ENCODE data around the gene ZNF729.

Gene ZNF729

GRCh38 chr19:22326219-22326618 lies 40.0 kb downstream of the ZNF729 start:
- no peak overlapping the region for H3K4me3 ChIP-seq (replicated peaks; ENCODE audit: low read depth, low read length)
- TF ChIP-seq, protein P1, sequence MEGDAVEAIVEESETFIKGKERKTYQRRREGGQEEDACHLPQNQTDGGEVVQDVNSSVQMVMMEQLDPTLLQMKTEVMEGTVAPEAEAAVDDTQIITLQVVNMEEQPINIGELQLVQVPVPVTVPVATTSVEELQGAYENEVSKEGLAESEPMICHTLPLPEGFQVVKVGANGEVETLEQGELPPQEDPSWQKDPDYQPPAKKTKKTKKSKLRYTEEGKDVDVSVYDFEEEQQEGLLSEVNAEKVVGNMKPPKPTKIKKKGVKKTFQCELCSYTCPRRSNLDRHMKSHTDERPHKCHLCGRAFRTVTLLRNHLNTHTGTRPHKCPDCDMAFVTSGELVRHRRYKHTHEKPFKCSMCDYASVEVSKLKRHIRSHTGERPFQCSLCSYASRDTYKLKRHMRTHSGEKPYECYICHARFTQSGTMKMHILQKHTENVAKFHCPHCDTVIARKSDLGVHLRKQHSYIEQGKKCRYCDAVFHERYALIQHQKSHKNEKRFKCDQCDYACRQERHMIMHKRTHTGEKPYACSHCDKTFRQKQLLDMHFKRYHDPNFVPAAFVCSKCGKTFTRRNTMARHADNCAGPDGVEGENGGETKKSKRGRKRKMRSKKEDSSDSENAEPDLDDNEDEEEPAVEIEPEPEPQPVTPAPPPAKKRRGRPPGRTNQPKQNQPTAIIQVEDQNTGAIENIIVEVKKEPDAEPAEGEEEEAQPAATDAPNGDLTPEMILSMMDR (IDR thresholded peaks at IDR 0.05; ENCODE audit: low read depth, low read length, missing control alignments) = no peak
- no peak for DNase-seq (ENCODE audit: extremely low read depth, low read depth)

GRCh38 chr19:22327321-22327720 lies 41.1 kb downstream of the ZNF729 start:
- no peak overlapping the region for H3K4me3 ChIP-seq (replicated peaks; ENCODE audit: low read depth, low read length)
- no peak for DNase-seq (ENCODE audit: extremely low read depth, low read depth)
- TF ChIP-seq, protein P1 (IDR thresholded peaks at IDR 0.05; ENCODE audit: low read depth, low read length, missing control alignments) = no peak

DNA sequence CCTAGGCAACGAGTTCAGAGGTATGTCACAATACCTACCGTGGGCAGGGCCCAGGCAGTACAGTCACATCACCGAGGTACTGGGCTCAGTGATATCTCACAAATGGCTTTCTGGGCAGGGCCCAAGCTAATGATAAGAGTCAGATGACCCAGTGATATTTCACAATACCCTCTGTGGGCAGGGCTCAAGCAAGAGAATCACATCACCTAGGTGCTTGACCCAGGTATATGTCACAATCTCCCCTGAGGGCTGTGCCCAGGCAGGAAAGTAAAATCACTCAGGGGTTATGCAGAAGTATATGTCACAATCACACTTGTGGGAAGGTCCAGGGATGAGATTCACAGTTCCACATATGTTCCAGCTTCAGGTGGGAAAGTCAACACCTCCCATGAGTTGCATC lies 45.3 kb downstream of the ZNF729 start:
- no peak overlapping the region for H3K4me3 ChIP-seq (replicated peaks; ENCODE audit: low read depth, low read length)
- no peak for DNase-seq (ENCODE audit: extremely low read depth, low read depth)
- TF ChIP-seq, protein P1 (IDR thresholded peaks at IDR 0.05; ENCODE audit: low read depth, low read length, missing control alignments) = no peak

DNA sequence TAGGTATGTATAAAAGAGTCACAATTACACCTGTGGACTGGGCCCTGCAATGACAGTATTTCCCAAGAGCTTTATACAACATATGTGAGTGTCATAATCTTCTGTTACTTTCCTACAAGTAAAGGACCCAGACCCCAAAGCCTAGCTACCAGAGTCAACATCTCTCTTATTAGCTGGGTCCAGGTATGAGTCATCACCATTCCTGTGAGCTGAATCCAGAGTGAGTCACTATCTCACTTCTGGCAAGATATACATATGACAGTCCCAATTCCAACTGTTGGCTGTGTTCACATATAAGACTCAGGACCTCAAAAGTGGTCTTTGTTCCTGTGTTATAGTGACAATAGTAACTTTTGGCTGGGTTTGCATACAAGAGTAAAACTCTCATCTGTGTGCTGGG lies 46.7 kb downstream of the ZNF729 start:
- TF ChIP-seq, protein P1 (IDR thresholded peaks at IDR 0.05; ENCODE audit: low read depth, low read length, missing control alignments) = no peak
- no peak for DNase-seq (ENCODE audit: extremely low read depth, low read depth)
- H3K4me3 ChIP-seq (replicated peaks; ENCODE audit: low read depth, low read length) = no peak overlapping the region

DNA sequence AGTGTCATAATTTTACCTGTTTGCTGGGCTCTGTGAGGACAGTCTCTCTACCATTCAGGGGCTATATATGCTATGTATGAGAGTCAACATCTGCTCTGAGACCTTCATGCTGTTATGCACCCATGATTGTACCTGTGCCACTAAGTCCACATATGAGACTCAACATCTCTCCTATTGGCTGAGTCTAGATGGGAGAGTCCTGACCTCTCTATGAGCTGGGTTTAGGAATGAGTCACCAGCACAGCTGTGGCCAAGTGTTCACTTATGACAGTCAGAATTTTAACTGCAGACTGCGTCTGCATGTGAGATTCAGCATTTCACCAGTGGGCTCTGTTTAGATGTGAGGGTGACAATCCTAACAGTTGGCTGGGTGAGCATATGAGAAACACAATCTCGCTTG lies 49.5 kb downstream of the ZNF729 start:
- H3K4me3 ChIP-seq (replicated peaks; ENCODE audit: low read depth, low read length) = no peak overlapping the region
- TF ChIP-seq, protein P1 (IDR thresholded peaks at IDR 0.05; ENCODE audit: low read depth, low read length, missing control alignments) = no peak
- no peak for DNase-seq (ENCODE audit: extremely low read depth, low read depth)

DNA sequence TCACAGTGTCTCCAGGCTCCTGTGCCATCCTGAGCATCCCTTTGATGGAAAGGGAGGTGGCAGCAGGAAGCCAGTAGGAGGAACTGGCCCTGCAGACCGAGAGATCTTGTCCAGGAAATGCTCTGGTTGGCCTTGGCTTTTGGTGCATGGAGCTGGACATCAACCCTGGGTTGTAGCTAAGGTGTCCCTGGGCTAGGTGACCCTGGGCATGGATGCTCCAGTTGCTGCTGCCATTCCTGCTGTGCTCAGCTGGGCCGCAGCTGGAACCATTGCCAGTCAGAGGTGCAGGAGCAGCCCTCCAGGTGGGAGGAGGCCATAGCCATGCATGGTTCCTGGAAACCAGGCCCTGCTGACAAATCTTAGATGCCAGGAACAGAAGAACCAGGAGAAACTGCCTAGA lies 68.4 kb downstream of the ZNF729 start:
- no peak for DNase-seq (ENCODE audit: extremely low read depth, low read depth)
- no peak overlapping the region for H3K4me3 ChIP-seq (replicated peaks; ENCODE audit: low read depth, low read length)
- TF ChIP-seq, protein P1 (IDR thresholded peaks at IDR 0.05; ENCODE audit: low read depth, low read length, missing control alignments) = no peak

All from HFF-Myc (cell line).